ENCODE results near the gene KRTAP10-11. TPM values are rescaled to one million over a fixed set of nuclear protein-coding genes. Genes with fewer than 3 reads are reported as not detected.

KRTAP10-11 gene
- total RNA-seq, 1 experiment from 2014 or later, result not detected

GRCh38 chr21:44648557-44649311 lies 2.5 kb downstream of the KRTAP10-11 start (continued):
- TF ChIP-seq, protein P1, sequence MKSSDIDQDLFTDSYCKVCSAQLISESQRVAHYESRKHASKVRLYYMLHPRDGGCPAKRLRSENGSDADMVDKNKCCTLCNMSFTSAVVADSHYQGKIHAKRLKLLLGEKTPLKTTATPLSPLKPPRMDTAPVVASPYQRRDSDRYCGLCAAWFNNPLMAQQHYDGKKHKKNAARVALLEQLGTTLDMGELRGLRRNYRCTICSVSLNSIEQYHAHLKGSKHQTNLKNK (CRISPR knock-in tag; IDR thresholded peaks at IDR 0.05), result no peak
- TF ChIP-seq ESRRA (CRISPR knock-in tag; IDR thresholded peaks at IDR 0.05; ENCODE audit: borderline replicate concordance) (no peak), CBFB (CRISPR knock-in tag; IDR thresholded peaks at IDR 0.05; ENCODE audit: low read depth) (no peak), OVOL2 (CRISPR knock-in tag; IDR thresholded peaks at IDR 0.05; ENCODE audit: borderline replicate concordance) (no peak), MXD4 (CRISPR knock-in tag; IDR thresholded peaks at IDR 0.05; ENCODE audit: borderline replicate concordance) (no peak)
- TF ChIP-seq, protein P2, sequence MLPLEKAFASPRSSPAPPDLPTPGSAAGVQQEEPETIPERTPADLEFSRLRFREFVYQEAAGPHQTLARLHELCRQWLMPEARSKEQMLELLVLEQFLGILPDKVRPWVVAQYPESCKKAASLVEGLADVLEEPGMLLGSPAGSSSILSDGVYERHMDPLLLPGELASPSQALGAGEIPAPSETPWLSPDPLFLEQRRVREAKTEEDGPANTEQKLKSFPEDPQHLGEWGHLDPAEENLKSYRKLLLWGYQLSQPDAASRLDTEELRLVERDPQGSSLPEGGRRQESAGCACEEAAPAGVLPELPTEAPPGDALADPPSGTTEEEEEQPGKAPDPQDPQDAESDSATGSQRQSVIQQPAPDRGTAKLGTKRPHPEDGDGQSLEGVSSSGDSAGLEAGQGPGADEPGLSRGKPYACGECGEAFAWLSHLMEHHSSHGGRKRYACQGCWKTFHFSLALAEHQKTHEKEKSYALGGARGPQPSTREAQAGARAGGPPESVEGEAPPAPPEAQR (CRISPR knock-in tag; IDR thresholded peaks at IDR 0.05), result no peak

- H3K27me3 Mint-ChIP-seq (ENCODE audit: low read depth), result peaks cover 10% of the 10 kb centered on the region
- no peak overlapping the region for H3K27ac Mint-ChIP-seq
- no peak for TF ChIP-seq RORB (CRISPR knock-in tag; IDR thresholded peaks at IDR 0.05)
- TF ChIP-seq, protein P3, sequence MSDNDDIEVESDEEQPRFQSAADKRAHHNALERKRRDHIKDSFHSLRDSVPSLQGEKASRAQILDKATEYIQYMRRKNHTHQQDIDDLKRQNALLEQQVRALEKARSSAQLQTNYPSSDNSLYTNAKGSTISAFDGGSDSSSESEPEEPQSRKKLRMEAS (CRISPR knock-in tag; IDR thresholded peaks at IDR 0.05), result no peak
- no peak for TF ChIP-seq ZNF317 (CRISPR knock-in tag; IDR thresholded peaks at IDR 0.05; ENCODE audit: borderline replicate concordance, low read depth)
- TF ChIP-seq HMGXB4 (CRISPR knock-in tag; IDR thresholded peaks at IDR 0.05), result no peak
- TF ChIP-seq MYBL2 (CRISPR knock-in tag; IDR thresholded peaks at IDR 0.05), result no peak
- no peak for TF ChIP-seq OVOL2 (CRISPR knock-in tag; IDR thresholded peaks at IDR 0.05; ENCODE audit: borderline replicate concordance)
- no peak for TF ChIP-seq ZNF121 (CRISPR knock-in tag; IDR thresholded peaks at IDR 0.05)
- TF ChIP-seq KAT7 (CRISPR knock-in tag; IDR thresholded peaks at IDR 0.05; ENCODE audit: borderline replicate concordance), result no peak
- TF ChIP-seq TCF7 (CRISPR knock-in tag; IDR thresholded peaks at IDR 0.05; ENCODE audit: low read depth), result no peak
- TF ChIP-seq, protein P2 (CRISPR knock-in tag; IDR thresholded peaks at IDR 0.05), result no peak
- TF ChIP-seq, protein P4, sequence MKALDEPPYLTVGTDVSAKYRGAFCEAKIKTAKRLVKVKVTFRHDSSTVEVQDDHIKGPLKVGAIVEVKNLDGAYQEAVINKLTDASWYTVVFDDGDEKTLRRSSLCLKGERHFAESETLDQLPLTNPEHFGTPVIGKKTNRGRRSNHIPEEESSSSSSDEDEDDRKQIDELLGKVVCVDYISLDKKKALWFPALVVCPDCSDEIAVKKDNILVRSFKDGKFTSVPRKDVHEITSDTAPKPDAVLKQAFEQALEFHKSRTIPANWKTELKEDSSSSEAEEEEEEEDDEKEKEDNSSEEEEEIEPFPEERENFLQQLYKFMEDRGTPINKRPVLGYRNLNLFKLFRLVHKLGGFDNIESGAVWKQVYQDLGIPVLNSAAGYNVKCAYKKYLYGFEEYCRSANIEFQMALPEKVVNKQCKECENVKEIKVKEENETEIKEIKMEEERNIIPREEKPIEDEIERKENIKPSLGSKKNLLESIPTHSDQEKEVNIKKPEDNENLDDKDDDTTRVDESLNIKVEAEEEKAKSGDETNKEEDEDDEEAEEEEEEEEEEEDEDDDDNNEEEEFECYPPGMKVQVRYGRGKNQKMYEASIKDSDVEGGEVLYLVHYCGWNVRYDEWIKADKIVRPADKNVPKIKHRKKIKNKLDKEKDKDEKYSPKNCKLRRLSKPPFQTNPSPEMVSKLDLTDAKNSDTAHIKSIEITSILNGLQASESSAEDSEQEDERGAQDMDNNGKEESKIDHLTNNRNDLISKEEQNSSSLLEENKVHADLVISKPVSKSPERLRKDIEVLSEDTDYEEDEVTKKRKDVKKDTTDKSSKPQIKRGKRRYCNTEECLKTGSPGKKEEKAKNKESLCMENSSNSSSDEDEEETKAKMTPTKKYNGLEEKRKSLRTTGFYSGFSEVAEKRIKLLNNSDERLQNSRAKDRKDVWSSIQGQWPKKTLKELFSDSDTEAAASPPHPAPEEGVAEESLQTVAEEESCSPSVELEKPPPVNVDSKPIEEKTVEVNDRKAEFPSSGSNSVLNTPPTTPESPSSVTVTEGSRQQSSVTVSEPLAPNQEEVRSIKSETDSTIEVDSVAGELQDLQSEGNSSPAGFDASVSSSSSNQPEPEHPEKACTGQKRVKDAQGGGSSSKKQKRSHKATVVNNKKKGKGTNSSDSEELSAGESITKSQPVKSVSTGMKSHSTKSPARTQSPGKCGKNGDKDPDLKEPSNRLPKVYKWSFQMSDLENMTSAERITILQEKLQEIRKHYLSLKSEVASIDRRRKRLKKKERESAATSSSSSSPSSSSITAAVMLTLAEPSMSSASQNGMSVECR (CRISPR knock-in tag; IDR thresholded peaks at IDR 0.05; ENCODE audit: borderline replicate concordance), result no peak
- no peak for TF ChIP-seq SMAD4 (CRISPR knock-in tag; IDR thresholded peaks at IDR 0.05)
- TF ChIP-seq STAT6 (CRISPR knock-in tag; conservative IDR thresholded peaks at IDR 0.05; ENCODE audit: low read depth), result no peak
- no peak for TF ChIP-seq NR1H2 (CRISPR knock-in tag; IDR thresholded peaks at IDR 0.05)
- no peak for TF ChIP-seq CREM (CRISPR knock-in tag; IDR thresholded peaks at IDR 0.05)
- H3K4me3 Mint-ChIP-seq, result no peak overlapping the region
- H3K4me1 Mint-ChIP-seq, result peaks cover 10% of the 10 kb centered on the region
- peaks cover 11% of the 10 kb centered on the region for H3K36me3 Mint-ChIP-seq
- peaks cover 13% of the 10 kb centered on the region for H3K9me3 Mint-ChIP-seq
- ChIA-PET POLR2A (no interaction called here), CTCF (interaction anchor here (1.0 to 1.3 kb wide), 2 partner anchors 100 to 139 kb away, joined by 4 to 6 read pairs; no protein-coding TSS in a partner anchor)
- no peak for DNase-seq (ENCODE audit: low spot score)
- ATAC-seq, result no peak
These were observed 3.4 kb downstream of the KRTAP10-11 start for GRCh38 chr21:44649521-44650100.
